Measurements from ENCODE around the gene UNC13A.

UNC13A gene

DNA sequence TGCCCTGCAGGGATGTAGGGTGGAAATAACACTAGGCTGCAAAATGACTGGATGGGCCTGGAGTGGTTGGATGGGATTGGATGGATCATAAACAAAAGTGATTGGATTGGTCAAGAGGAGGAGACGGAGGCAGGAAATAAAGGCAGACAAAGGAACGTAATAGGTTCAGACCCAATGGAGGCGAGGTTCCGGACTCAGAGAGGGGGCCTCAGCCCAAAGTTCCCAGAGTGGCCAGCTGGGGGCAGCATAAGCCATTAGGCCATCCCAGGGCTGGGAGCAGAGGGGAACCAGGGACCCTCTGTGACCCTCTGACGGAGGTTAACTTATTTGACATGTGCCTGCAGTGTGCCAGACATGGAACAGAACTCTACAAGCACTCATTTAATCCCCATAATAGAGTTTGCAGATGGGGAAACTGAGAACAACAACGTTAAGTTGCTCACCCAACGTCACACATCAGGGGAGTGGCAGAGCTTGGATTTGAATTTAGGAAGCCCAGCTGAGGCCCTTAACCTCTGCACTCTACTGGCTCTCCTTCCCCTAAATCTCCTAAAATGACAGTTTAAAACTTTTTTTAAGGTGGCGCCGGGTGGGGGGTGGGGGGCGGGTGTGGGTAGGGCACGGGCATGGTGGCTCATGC lies 15.8 kb upstream of the UNC13A start:
- no peak for DNase-seq

DNA sequence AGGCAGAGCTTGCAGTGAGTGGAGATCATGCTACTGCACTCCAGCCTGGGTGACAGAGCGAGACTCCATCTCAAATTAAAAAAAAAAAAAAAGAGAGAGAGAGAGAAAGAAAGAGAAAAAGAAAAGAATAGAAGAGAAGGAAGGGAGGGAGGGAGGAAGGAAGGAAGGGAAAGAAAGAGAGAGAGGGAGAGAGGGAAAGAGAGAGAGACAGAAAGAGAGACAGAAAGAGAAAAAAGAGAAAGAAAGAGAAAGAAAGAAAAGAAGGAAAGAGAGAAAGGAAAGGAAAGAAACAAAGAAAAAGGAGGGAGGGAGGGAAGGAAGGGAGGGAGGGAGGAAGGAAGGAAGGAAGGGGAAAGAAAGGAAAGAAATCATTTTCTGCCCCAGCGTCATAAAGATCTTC lies 7.0 kb upstream of the UNC13A start:
- no peak for DNase-seq

DNA sequence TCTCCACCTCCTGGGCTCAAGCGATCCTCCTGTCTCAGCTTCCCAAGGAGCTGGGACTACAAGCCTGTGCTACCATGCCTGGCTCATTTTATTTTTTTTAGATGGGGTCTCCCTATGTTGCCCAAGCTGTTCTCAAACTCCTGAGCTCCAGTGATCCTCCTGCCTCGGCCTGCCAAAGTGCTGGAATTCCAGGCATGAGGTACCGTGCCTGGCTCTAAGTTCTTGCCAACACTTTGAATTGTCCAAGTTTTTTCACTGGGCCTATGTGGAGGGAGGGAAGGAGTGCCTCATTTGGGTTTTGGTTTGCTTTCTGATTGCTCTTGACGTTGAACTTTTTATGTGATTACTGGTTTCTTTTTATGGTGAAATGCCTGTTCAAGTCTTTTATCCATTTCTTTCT lies 4.4 kb upstream of the UNC13A start:
- DNase-seq, result no peak

DNA sequence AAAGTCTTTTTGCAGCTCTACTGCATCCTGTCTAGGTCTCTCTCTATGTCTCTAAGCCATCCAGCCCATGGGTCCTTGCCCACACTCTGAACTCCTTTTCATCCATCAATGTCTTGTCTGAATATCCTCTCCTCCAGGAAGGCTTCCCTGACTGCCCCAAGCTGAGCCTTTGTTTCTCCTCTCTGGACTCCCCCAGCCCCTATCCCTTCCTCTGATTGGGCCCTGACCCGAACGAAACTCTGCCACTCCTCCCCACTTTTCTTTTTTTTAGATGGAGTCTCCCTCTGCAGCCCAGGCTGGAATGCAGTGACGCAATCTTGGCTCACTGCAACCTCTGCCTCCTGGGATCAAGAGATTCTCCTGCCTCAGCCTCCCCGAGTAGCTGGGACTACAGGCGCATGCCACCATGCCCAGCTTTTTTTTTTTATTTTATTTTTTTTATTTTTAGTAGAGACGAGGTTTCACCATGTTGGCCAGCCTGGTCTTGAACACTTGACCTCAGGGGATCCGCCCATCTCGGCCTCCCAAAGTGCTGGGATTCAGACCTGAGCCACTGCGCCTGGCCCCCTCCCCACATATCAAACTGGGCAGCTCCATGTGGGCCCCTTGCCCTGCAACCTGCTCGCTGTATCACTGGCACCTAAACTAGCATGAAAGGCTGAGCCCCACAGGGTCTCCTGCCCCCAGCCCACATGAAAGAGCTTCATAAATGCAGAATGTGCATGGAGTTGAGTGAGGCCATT lies 870 bp upstream of the UNC13A start:
- no peak for DNase-seq

DNA sequence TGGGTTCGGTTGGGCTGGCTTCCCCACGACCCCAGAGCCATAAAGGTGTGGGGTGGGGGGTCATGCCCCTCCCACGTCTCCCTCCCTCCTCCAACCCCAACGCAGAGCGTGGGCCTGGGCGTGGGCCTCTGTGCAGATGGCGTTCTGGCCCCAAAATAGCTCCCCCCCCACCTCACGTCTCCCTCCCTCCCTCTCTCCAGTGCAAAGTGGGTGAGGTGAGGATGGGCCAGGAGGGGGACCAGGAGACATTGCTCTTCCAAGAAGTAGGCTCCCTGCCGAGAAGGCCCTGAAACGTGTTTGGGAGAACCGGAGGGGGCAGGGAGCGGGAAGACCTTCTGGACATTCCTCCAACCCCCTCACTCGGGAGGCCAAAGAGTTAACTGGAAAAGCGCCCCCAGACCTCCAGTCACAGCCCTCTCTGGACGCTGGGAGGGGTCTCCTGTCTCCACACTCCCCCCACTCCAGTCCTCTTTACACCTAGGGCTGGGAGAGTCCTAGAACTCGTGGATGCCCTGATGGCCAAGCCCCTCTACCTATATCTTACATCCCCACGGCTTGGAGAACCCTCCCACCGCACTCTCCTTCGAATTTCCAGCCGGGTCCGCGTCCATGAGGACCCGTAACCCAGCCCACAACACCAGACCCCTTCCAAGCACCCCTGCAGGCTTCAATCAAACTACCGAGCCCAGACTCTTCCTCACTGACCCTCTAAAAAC lies 855 bp downstream of the UNC13A start:
- no peak for DNase-seq

DNA sequence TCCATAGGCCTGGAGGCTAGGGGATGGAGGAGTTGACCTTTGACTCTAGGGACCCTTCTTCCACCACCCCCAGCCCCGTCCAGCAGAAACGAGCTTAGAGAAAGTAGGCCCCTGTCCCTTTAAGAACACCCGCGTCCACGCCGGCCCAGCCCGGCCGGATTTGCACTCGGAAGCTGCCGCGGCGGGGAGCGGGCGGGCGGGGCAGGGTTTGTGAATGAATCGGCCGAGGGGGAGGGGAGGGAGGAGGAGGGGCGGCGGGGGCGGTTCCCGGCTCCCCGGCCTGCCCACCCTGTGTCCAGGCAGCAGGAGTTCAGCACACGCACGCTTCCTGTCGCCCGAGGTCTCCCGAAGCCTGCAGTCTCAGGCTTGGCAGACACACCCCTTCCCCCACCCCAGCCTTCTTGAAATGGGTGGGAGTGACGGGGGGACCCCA lies 1.5 kb downstream of the UNC13A start:
- DNase-seq, result no peak

- DNase-seq, result no peak
These were observed 2.1 kb downstream of the UNC13A start for GRCh38 chr19:17686023-17686521.

DNA sequence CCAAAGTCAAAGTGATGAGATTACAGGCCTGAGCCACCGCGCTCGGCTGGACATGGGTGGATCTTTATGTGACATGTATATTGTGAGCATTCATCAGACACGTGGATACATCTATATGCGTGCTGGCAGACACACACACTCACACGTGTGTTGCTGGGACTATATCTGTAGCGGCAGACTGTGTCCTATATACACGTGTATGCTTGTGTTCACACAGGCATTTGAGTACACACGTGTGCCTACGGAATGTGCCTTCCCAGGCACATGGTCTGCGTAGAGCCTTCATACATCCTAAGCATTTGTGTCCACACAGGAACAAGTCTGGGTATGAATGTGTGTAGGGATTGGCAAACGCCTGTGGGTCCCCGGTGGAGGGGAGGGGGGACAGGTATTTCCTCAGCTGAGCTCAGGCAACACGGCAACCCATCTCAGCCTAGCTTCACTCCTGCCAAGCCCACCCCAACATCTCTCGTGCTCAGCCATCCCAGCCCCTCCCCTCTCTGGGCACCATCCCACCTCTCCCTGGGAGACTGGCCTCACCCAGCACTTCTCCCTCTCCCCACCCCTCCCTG lies 2.6 kb downstream of the UNC13A start:
- DNase-seq, result no peak

DNA sequence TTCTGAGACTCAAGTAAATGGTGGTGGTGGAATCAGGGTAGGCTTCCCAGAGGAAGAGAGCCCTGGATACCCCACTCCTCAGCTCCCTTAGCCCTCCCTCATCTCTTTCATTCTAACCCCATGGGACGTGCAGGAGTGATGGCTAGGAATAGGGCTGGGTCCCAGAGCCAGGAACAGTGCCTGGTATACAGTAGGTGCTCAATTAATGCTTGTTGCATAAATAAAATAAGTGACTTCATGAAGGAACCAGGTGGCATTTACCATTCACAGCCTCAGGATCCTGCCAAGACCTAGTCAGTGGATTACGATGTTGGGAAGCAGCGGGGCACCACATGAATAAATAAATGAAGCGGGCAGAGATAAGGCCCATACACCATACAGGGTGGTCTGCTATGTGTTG lies 3.9 kb downstream of the UNC13A start:
- DNase-seq, result no peak

DNA sequence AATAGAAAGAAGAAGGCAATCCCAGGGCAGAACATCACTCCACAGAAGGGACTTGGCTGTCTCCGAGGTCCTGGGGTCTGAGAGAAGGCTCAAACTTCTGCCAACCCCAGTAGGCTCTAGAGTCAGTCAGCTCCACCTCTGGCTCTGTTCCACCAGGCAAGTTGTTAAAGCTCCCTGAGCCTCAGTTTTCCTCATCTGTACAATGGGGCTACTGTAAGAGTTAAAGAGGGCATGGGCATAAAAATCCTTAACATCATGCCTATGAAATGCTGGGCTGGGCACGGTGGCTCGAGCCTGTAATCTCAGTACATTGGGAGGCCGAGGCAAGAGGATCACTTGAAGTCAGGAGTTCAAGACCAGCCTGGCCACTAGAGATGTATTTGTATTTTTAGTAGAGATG lies 5.1 kb downstream of the UNC13A start:
- DNase-seq, result no peak

DNA sequence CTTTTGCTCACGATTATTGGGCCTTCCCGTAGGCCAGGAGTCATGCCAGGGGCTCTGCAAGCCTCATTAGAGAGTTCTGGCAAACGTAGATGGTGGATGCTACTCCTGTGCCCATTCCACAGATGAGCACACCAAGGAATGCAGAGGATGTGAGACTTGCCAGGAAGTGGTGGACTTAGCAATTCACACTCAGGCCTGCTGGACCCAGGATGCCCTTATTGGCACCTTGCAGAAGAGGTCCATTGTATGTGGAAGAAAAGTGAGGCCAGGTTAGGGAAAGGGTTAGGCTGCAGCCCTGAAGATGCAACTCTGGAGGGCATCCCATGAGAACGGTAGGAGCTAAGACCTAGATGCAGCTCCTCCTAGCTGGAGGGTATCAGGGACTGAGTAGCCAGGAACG lies 5.9 kb downstream of the UNC13A start:
- DNase-seq, result no peak

GRCh38 chr19:17681505-17682125 lies 6.5 kb downstream of the UNC13A start:
- no peak for DNase-seq

GRCh38 chr19:17680230-17680722 lies 7.9 kb downstream of the UNC13A start:
- no peak for DNase-seq

- no peak for DNase-seq
These were observed 8.5 kb downstream of the UNC13A start for GRCh38 chr19:17679526-17680229.

- no peak for DNase-seq
These were observed 9.3 kb downstream of the UNC13A start for GRCh38 chr19:17678836-17679235.

DNA sequence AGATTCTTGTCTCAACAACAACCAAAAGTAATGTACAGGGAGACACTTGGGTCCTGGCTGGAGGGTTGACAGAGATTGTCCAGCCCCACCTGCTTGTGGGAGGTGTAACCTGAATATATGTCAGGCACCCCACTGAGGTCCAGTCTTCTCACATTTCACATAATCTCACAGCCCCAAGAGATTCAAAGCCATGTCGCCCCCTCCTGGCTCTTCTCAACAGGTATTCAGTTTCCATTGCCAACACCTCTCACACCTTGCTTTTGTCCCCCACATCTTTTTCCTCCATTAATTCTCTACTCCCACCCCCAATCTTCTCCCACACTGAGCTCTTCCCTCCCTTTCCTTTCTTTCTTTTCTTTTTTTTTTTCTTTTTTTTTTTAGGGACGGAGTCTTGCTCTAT lies 11.2 kb downstream of the UNC13A start:
- no peak for DNase-seq

GRCh38 chr19:17676295-17676694 lies 11.9 kb downstream of the UNC13A start:
- no peak for DNase-seq

- DNase-seq, result no peak
These were observed 14.0 kb downstream of the UNC13A start for GRCh38 chr19:17673937-17674799.

DNA sequence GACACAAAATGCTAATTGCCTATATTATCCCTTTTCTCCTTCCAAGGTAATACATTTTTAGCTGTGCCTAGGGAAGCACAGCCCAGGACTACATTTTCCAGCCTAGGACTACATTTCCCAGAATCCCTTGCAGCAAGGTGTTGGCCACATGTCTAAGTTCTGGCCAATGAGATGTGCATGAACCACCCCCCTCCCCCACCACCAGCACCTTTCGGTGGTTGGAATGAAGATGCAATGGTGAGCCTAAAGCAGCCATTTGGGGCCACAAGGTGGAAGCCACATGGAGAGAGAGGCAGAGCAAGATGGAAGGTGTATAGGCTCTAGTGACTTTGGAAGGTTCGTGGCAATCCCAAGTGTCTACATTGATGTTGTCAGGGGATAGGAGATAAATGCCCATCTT lies 16.2 kb downstream of the UNC13A start:
- DNase-seq, result no peak

DNA sequence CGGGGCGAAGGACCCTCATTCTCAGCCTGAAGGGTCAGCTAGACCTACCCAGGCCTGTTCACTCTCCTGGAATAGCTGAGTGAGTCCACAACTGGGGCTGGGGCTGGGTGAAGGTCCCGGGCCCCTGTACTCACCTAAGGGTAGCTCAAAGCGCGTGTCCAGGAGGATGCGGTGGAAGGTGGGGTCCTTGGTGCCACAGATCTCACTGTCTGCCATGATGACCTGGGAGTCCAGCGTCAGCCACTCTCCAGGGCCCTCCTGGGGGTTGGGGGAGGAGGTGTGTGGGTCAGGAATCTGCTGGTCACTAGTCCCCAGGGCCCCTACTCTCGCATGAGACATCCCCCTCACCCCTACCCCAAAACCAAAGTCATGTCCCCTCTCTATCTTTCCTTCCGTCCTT lies 18.7 kb downstream of the UNC13A start:
- DNase-seq, result no peak

GRCh38 chr19:17665058-17665457 lies 23.1 kb downstream of the UNC13A start:
- DNase-seq, result no peak

All from DMS 273 treated with DMSO at 0.1 percent for 48 hours (cell line).